Right atrium auricular region (tissue), 2 donors: ENCODE results near the gene NUCKS1. TPM values are rescaled to one million over a fixed set of nuclear protein-coding genes. Genes with fewer than 3 reads are reported as not detected.

Source experiments
- DNase-seq: peaks from one replicate; pipeline ENCODE4 v3.0.0-alpha.2; 2019; ENCODE audit warnings: low spot score
- H3K27ac ChIP-seq, 2 donors: fragments of 200-600 bp; sonication (generic); 1 replicate in 1 of 2; 2 replicates in 1 of 2; pipeline ENCODE4 v1.5.1; 2016 to 2019
- H3K27me3 ChIP-seq, 2 donors: fragments of 200-600 bp; sonication (generic); one replicate each; pipeline versions ENCODE4 v1.5.1 to v1.6.0; 2017 to 2019
- H3K36me3 ChIP-seq: fragments of 200-600 bp; sonication (generic); one replicate; pipeline ENCODE4 v1.5.1; 2016
- H3K4me1 ChIP-seq, 2 donors: fragments of 200-600 bp; sonication (generic); one replicate each; pipeline versions ENCODE4 v1.5.1 to v1.6.0; 2017 to 2019
- H3K4me3 ChIP-seq, 2 donors: fragments of 200-600 bp; sonication (generic); 1 replicate in 1 of 2; 2 replicates in 1 of 2; pipeline ENCODE4 v1.5.1; 2017 to 2019; ENCODE audit warnings: mild to moderate bottlenecking in 1 of 2, moderate library complexity in 1 of 2
- H3K9me3 ChIP-seq, 2 donors: fragments of 200-600 bp; sonication (generic); one replicate each; pipeline ENCODE4 v1.5.1; 2019
- CTCF ChIP-seq, 2 donors: fragments of 200-600 bp; sonication (generic); IDR thresholded peaks; one replicate each; pipeline ENCODE4 v1.5.1; 2019; ENCODE audit warnings: antibody characterized with exemption in 2 of 2
- total RNA-seq, 2 donors: library from RNA; depleted of rRNA; stranded (reverse); fragments of >200 nt; gene quantifications; one replicate each; pipeline ENCODE4 v1.1.0, GENCODE V29; 2016

Gene NUCKS1
- total RNA-seq, 2 donors from 2014 or later: 109 to 128 TPM

- Histone ChIP-seq H3K36me3 (peaks cover 4% of the 10 kb centered on the region), H3K4me1 (peaks cover 0 to 9% of the 10 kb centered on the region in 2 donors), H3K27ac (peak within 1 kb of the TSS; percentile 66 to 80), H3K4me3 (peak within 1 kb of the TSS; percentile 74 to 90), H3K9me3 (no peaks in the 10 kb centered on the region), H3K27me3 (no peaks in the 10 kb centered on the region)
- no peak for TF ChIP-seq CTCF (IDR thresholded peaks at IDR 0.05)
- DNase-seq: peak; percentile 90
These were observed 25.2 kb upstream of the NUCKS1 start, which contains the start of gene RAB29 for GRCh38 chr1:205775015-205775716. TSS of gene RAB29 (minus strand) at chr1:205775482. CDS start at chr1:205774956, 526 bp downstream.

DNA sequence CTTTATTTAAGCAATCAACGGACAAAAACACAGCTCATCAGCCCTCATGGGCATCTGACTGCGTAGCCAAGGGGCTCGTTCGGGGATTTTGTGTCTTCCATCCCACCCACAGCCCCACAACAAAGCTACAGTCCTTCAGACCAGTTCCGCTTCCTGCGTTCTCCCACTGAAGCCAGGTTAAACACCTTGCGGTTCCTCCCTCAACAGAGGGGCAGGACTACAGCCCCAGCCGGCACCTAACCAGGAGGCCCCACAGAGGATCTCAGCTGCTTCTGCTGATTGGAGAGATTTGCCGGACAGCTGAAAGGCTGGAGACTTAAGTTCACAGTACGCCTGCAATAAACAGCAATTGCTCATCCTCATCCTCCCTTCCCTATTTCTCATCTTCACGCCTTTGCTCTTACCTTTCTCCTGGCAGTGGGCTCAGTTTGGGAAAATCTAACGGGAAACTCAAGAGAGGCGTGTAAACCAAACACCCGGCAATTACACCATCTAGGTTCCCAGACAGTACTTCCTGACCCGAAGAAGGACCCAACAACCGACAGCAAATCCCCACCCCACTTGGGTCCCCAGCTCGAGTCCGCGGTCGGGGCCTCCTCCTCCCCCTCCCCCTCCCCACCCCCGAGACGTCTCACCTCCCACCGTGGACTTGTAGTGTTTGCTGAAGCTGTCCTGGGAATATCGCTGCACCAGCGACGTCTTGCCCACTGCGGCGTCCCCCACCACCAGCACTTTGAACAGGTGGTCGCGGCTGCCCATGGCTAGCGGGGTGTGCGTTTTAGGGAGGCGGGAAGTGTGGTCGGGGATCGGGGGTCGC, 24.4 kb upstream of the NUCKS1 start:
- no peak for DNase-seq
- Histone ChIP-seq H3K27ac (peak overlapping the region; percentile 66 to 80), H3K4me1 (peaks cover 0 to 9% of the 10 kb centered on the region in 2 donors), H3K36me3 (peaks cover 8% of the 10 kb centered on the region), H3K9me3 (no peaks in the 10 kb centered on the region), H3K4me3 (peak overlapping the region; percentile 74 to 90), H3K27me3 (no peaks in the 10 kb centered on the region)
- no peak for TF ChIP-seq CTCF (IDR thresholded peaks at IDR 0.05)

- peaks cover 8% of the 10 kb centered on the region for H3K36me3 ChIP-seq
- H3K27ac ChIP-seq: no peak overlapping the region
- no peak for TF ChIP-seq CTCF (IDR thresholded peaks at IDR 0.05)
- H3K4me3 ChIP-seq: no peak overlapping the region
- no peak for DNase-seq
- H3K27me3 ChIP-seq: no peaks in the 10 kb centered on the region
- H3K4me1 ChIP-seq: peaks cover 0 to 9% of the 10 kb centered on the region in 2 donors
- H3K9me3 ChIP-seq: no peaks in the 10 kb centered on the region
These were observed 22.6 kb upstream of the NUCKS1 start for GRCh38 chr1:205772607-205773032.

- H3K27ac ChIP-seq: no peak overlapping the region
- peaks cover 0 to 9% of the 10 kb centered on the region in 2 donors for H3K4me1 ChIP-seq
- no peaks in the 10 kb centered on the region for H3K27me3 ChIP-seq
- peaks cover 8% of the 10 kb centered on the region for H3K36me3 ChIP-seq
- no peaks in the 10 kb centered on the region for H3K9me3 ChIP-seq
- H3K4me3 ChIP-seq: no peak overlapping the region
- no peak for TF ChIP-seq CTCF (IDR thresholded peaks at IDR 0.05)
- no peak for DNase-seq
These were observed 20.6 kb upstream of the NUCKS1 start for GRCh38 chr1:205770618-205771017.

DNA sequence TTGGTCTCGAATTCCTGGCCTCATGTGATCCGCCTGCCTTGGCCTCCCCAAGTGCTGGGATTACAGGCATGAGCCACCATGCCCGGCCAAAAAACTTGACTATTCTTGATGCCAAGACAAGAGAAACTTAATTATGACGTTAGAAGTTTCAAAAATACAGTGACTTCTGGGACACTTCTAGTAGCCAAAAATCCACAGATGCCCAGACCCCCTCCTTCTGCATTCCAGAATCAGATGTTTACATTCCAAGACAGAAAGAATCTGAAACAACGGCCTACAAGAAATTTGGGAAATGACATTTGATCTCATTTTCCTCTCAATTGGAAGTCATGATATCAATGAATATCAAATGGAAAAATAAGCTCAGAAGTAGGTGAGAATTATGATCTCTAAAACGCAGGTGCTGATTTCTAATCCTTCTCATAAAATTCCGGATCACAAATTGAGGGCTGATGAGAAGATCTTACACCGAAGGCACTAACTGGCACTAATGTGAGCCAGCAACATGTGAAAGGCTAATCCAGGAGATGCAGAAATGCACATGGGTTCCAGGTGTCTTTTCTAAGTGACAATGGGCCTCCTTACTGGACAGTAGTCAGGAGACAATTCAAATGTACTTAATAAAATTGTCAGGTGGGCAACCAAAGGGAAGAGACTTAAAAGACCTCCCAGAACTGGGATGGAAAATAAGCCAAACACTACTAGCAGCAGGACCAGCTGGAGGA, 19.8 kb upstream of the NUCKS1 start:
- H3K27ac ChIP-seq: no peak overlapping the region

More for the DNA sequence above, 19.8 kb upstream of the NUCKS1 start:
- peaks cover 0 to 9% of the 10 kb centered on the region in 2 donors for H3K4me1 ChIP-seq
- no peak for DNase-seq
- no peaks in the 10 kb centered on the region for H3K9me3 ChIP-seq
- H3K27me3 ChIP-seq: no peaks in the 10 kb centered on the region
- H3K4me3 ChIP-seq: no peak overlapping the region
- no peak for TF ChIP-seq CTCF (IDR thresholded peaks at IDR 0.05)
- H3K36me3 ChIP-seq: peaks cover 8% of the 10 kb centered on the region
